OCI-LY1 (cell line): ENCODE measurements around the gene CTNNA2.

ENCODE experiments used
- CTCF ChIP-seq: fragments of 200-600 bp; sonication (generic), shearing (Covaris generic); IDR thresholded peaks from 2 replicates; pipeline ENCODE4 v1.5.1; 2017; ENCODE audit warnings: mild to moderate bottlenecking, antibody characterized with exemption, low read length, moderate library complexity, mixed read lengths
- EZH2 ChIP-seq: fragments of 200-600 bp; sonication (generic), shearing (Covaris generic); IDR thresholded peaks from 2 replicates; pipeline ENCODE4 v1.8.0; 2017; ENCODE audit warnings: borderline replicate concordance, mixed run types, mild to moderate bottlenecking, antibody characterized with exemption, low read length, moderate library complexity, mixed read lengths

DNA sequence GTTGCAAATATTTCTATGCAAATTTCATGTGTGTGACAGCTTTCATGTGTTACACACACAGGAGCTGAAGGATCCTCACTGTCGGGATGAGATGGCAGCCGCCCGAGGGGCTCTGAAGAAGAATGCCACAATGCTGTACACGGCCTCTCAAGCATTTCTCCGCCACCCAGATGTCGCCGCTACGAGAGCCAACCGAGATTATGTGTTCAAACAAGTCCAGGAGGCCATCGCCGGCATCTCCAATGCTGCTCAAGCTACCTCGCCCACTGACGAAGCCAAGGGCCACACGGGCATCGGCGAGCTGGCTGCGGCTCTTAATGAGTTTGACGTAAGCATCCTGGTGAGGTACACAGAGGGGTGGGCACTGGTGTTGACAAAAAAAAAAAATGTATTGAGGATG lies 361.2 kb downstream of the CTNNA2 start:
- TF ChIP-seq CTCF (no peak), EZH2 (no peak)
